ENCODE results near the gene ISL1.
A peak's percentile ranks its signal among the peaks of the same experiment; 100 is the strongest.

The ISL1 gene

DNA sequence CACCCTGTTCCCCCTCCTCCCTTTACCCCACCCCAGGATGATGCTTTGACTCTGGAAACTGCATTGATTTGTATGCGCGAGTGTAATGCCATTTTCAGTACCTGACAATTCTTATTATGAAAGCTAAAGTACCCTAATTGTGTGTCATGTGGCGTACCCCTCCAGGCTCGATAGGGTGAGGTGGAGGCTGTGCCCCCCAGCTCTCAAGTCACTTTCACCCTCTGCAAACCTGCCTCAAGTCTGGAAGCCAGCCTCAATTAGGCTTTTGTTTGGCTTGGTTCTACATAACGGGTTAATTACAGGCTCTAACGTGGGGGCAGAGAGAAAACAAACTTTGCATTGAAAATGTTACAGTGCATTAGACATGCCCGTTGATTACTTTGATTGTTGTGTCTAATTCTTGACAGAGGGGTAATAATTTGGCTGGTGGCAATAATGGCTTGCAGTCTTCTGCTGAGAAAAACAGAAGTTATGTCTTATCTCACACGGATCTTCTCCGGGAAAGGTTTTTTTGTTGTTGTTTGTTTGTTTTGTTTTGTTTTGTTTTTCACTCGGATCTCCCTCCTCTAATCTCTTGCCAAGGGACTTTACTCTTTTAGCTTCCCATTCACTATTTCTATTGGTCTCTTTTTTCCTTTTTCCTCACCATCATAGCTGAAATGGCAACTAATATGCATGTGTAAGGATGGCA lies 12.6 kb downstream of the ISL1 start:
- H3K27me3 ChIP-seq: no peaks in the 10 kb centered on the region
- H3K4me1 ChIP-seq: peaks cover 39% of the 10 kb centered on the region
- H3K36me3 ChIP-seq: peaks cover 41% of the 10 kb centered on the region
- TF ChIP-seq CTCF (IDR thresholded peaks at IDR 0.05; ENCODE audit: low read depth, low read length): no peak
- DNase-seq: no peak
- no peaks in the 10 kb centered on the region for H3K9me3 ChIP-seq
- H3K4me3 ChIP-seq (ENCODE audit: low read depth, low read length): peak overlapping the region; percentile 35

GRCh38 chr5:51396797-51397196 lies 13.5 kb downstream of the ISL1 start:
- no peak for TF ChIP-seq CTCF (IDR thresholded peaks at IDR 0.05; ENCODE audit: low read depth, low read length)
- H3K27me3 ChIP-seq: no peaks in the 10 kb centered on the region
- peak overlapping the region; percentile 35 for H3K4me3 ChIP-seq (ENCODE audit: low read depth, low read length)
- peaks cover 39% of the 10 kb centered on the region for H3K4me1 ChIP-seq
- H3K36me3 ChIP-seq: peaks cover 31% of the 10 kb centered on the region
- no peaks in the 10 kb centered on the region for H3K9me3 ChIP-seq
- DNase-seq: no peak

GRCh38 chr5:51397996-51398395 lies 14.7 kb downstream of the ISL1 start:
- peak; percentile 60 for DNase-seq
- Histone ChIP-seq H3K4me1 (peaks cover 46% of the 10 kb centered on the region), H3K36me3 (peaks cover 19% of the 10 kb centered on the region), H3K27me3 (no peaks in the 10 kb centered on the region), H3K4me3 (ENCODE audit: low read depth, low read length) (peak overlapping the region; percentile 68), H3K9me3 (no peaks in the 10 kb centered on the region)
- no peak for TF ChIP-seq CTCF (IDR thresholded peaks at IDR 0.05; ENCODE audit: low read depth, low read length)

DNA sequence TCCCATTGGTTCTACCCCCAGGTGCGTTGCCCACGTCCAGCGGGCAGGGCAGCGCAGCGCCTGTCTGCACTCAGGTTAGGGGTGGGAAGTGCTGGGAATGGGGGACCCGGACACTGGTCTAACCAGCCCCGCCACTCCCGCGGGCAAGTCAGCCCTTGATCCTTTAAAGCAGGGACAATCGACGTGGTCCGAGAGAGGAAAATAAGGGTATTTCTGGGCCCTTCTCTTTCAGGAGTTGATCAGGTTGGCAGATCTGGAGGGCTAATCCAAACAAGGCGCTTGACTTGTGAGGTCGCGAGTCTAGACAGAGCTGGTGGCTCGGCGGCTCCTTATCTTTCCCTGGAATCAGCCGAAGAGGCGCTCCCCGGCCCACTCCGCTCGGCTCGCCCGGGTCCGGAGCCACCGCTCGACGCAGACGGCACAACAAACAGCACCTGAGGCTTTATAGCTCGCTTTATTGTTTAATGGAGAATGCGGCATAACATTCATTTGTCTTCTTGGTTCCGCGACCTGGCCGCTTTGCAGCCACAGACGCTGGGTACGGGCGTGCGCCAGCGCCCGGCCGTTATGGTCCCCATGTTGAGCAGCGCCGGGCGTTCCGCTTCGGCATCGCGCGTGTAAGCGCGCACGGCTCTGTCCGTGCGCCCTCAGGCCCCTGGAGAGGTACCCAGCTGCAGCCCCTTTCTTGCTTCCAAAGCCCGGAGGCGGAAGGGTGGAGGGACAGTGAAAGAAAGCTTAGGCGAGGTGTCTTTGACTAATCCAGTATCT lies 15.8 kb downstream of the ISL1 start:
- H3K4me1 ChIP-seq: peaks cover 46% of the 10 kb centered on the region

DNA sequence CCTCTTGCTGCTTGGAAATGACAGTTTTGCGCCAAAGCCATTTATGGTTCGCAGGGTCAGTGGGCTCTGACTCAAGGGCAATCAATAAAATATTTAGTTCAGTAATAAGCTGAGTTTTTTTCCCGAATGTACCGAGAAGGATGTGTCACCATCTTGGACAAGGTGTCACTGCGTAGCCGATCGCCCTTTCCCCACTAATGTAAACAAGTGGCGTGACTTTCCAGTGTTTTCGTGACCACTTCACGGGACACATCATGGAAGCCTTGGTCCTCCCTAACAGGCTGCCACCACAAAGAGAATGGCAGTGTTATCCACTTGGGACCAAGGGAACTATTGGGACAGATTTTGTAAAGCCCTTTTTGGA lies 16.4 kb downstream of the ISL1 start:
- DNase-seq: no peak
- Histone ChIP-seq H3K36me3 (peaks cover 4% of the 10 kb centered on the region), H3K4me3 (ENCODE audit: low read depth, low read length) (peak overlapping the region; percentile 68), H3K4me1 (peaks cover 46% of the 10 kb centered on the region), H3K27me3 (no peaks in the 10 kb centered on the region), H3K9me3 (no peaks in the 10 kb centered on the region)
- peak; percentile 1; the same call in 1 of the 2 replicates for TF ChIP-seq CTCF (IDR thresholded peaks at IDR 0.05; ENCODE audit: low read depth, low read length)

More for the DNA sequence above, 15.8 kb downstream of the ISL1 start:
- H3K36me3 ChIP-seq: peaks cover 8% of the 10 kb centered on the region
- no peaks in the 10 kb centered on the region for H3K27me3 ChIP-seq
- no peaks in the 10 kb centered on the region for H3K9me3 ChIP-seq
- no peak for TF ChIP-seq CTCF (IDR thresholded peaks at IDR 0.05; ENCODE audit: low read depth, low read length)
- H3K4me3 ChIP-seq (ENCODE audit: low read depth, low read length): peak overlapping the region; percentile 68
- DNase-seq: peak; percentile 63

GRCh38 chr5:51404255-51404654 lies 21.0 kb downstream of the ISL1 start:
- Histone ChIP-seq H3K4me1 (peaks cover 33% of the 10 kb centered on the region), H3K4me3 (ENCODE audit: low read depth, low read length) (no peak overlapping the region), H3K9me3 (0 out of 2 replicates have a peak, but pooled peaks cover 2% of the 10 kb centered on the region), H3K36me3 (no peaks in the 10 kb centered on the region; the same call in 1 of the 2 replicates), H3K27me3 (no peaks in the 10 kb centered on the region)
- TF ChIP-seq CTCF (IDR thresholded peaks at IDR 0.05; ENCODE audit: low read depth, low read length): no peak
- DNase-seq: no peak
